Measurements from ENCODE around the gene HDAC11. TPM values are rescaled to one million over a fixed set of nuclear protein-coding genes. Genes with fewer than 3 reads are reported as not detected.

Gene HDAC11
- total and polyA plus RNA-seq, 11 donors, result 20.8 to 49.4 (median 30.7) TPM

- DNase-seq, result peak; percentile 55 to 92 (median 85)
- peak overlapping the region in 11 of 12 donors; percentile 66 to 89 (median 78) for H3K27ac ChIP-seq
Observed at GRCh38 chr3:13517253-13517977, 37.3 kb downstream of the HDAC11 start.

GRCh38 chr3:13518516-13518953, 38.4 kb downstream of the HDAC11 start:
- peak; percentile 80 to 93 (median 82) for DNase-seq
- Histone ChIP-seq H3K27ac (peak overlapping the region in 10 of 12 donors; percentile 17 to 84 (median 78)), H3K4me1 (peaks cover 3 to 44% (median 32%) of the 10 kb centered on the region in 12 donors), H3K27me3 (no peaks in the 10 kb centered on the region), H3K9me3 (no peaks in the 10 kb centered on the region), H3K4me3 (no peak overlapping the region), H3K36me3 (no peaks in the 10 kb centered on the region)
- TF ChIP-seq POLR2A (IDR thresholded peaks at IDR 0.05), result no peak
- TF ChIP-seq CTCF (IDR thresholded peaks at IDR 0.05), result no peak
- peak; percentile 38 to 74 (median 60) for ATAC-seq
- 31 to 58% (median 50%) methylated on average over 12 to 15 of the region's 15 CpGs for WGBS, 4 donors
- intact Hi-C loops (cut with DNase I), result no loop called here

More at GRCh38 chr3:13517253-13517977, 37.3 kb downstream of the HDAC11 start:
- peaks cover 3 to 44% (median 32%) of the 10 kb centered on the region in 12 donors for H3K4me1 ChIP-seq
- no peaks in the 10 kb centered on the region for H3K27me3 ChIP-seq
- intact Hi-C loops (cut with DNase I), result no loop called here
- H3K36me3 ChIP-seq, result no peaks in the 10 kb centered on the region
- peak; percentile 83 to 89 (median 87) for ATAC-seq
- no peak for TF ChIP-seq POLR2A (IDR thresholded peaks at IDR 0.05)
- no peak for TF ChIP-seq CTCF (IDR thresholded peaks at IDR 0.05)
- WGBS, 4 donors, result 44 to 63% (median 53%) methylated on average over 6 to 18 of the region's 18 CpGs
- H3K4me3 ChIP-seq, result no peak overlapping the region
- no peaks in the 10 kb centered on the region for H3K9me3 ChIP-seq

GRCh38 chr3:13519006-13519791, 39.1 kb downstream of the HDAC11 start:
- DNase-seq (peak in 2 of 5 donors; percentile 31 to 47), ATAC-seq (peak in 1 of 4 donors; percentile 2)

More at GRCh38 chr3:13519006-13519791, 39.1 kb downstream of the HDAC11 start:
- TF ChIP-seq CTCF (IDR thresholded peaks at IDR 0.05) (no peak), POLR2A (IDR thresholded peaks at IDR 0.05) (no peak)
- H3K9me3 ChIP-seq, result no peaks in the 10 kb centered on the region
- H3K27me3 ChIP-seq, result no peaks in the 10 kb centered on the region
- H3K27ac ChIP-seq, result peak overlapping the region in 9 of 12 donors; percentile 17 to 84 (median 78)
- H3K4me3 ChIP-seq, result no peak overlapping the region
- 82 to 90% (median 83%) methylated on average over 15 to 19 of the region's 19 CpGs for WGBS, 4 donors
- intact Hi-C loops (cut with DNase I), result no loop called here
- no peaks in the 10 kb centered on the region for H3K36me3 ChIP-seq
- peaks cover 3 to 44% (median 32%) of the 10 kb centered on the region in 12 donors for H3K4me1 ChIP-seq

Data from heart left ventricle (tissue), 16 donors.